Measurements from ENCODE around the gene OSTC.

Gene OSTC

DNA sequence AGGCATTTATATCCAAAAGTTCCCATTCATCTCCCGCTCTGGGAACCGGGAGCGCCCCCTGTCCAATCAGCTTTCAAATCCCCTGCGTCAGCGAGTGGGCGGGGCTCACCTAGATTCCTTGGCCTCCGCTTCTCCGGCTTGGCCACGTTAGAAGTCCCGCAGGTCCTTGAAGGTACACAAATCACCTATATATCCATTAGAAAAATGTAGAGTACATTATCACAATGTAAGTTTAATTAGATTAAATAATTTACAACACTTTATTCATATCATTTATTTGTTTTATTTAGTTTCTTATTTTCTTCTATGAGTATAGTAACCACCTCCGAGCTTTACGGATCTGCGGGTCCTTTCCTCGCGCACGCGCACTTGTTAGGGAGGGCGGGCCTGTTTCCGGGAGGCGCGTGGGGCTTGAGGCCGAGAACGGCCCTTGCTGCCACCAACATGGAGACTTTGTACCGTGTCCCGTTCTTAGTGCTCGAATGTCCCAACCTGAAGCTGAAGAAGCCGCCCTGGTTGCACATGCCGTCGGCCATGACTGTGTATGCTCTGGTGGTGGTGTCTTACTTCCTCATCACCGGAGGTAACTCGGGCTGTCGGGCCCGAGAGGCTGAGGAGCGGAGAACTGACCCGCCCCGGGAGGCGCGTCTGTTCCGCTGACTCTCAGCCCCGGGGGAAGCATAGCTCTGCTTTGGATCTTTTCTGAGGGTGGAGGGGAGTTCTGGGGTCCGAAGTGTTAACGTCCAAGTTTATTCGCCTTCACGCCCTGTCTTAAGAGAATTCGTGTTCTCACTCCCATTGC, at the start of gene OSTC:
OSTC (plus strand) TSS at position 388 of the 802 bp plus-strand sequence; CDS start at position 445, 57 bp downstream.
- DNase-seq (ENCODE audit: low spot score) = peak; percentile 94

DNA sequence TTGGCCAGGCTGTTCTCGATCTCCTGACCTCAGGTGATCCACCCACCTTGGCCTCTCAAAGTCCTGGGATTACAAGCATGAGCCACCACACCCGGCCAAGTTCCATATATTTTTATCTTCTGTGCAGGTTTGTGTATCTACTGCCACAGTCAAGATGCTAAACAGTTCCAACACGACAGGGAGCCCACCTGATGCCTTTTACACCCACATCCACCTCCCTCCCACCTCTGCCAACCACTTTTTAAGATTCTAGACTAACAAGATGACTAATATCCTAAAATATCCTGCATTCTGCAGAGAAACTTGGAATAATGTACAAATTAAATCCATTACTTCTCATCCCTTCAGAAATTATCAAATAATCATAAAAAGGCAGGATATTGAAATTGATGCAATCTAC, 49.3 kb upstream of the OSTC start:
- no peak for DNase-seq (ENCODE audit: low spot score)

DNA sequence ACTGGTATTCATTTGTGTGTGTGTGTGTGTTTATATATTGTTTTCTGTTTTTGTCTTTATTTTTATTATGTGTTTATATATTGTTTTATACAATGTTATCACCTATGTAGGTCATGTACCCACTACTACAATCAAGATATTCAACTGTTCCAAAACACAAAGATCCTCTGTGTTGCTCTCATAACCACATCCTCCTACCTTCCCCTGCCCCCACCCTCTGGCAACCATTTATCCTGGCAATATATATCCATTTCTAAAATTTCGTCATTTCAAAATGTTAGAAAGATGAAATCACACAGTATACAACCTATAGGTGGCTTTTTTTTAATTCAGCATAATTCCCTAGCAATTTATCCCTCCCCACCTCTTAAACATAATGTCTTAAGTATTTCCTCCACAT, 48.9 kb upstream of the OSTC start:
- DNase-seq (ENCODE audit: low spot score) = no peak

DNA sequence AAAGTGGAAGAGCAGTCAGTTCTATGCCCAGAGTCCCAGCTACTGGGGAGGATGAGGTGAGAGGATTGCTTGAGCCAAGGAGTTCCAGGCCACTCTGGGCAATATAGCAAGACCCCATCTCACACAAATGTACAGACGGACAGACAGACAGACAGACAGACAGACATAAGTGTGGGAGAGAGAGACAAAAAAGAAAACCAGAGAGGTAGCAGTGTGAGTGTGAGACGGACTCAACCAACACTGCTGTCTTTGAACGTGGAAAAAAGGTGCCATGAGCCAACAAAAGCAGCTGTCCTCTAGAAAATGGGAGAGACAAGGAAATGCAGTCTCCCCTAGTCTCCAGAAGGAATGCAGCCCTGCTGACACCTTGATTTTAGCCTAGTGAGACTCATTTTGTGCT, 48.2 kb upstream of the OSTC start:
- DNase-seq (ENCODE audit: low spot score) = no peak

DNA sequence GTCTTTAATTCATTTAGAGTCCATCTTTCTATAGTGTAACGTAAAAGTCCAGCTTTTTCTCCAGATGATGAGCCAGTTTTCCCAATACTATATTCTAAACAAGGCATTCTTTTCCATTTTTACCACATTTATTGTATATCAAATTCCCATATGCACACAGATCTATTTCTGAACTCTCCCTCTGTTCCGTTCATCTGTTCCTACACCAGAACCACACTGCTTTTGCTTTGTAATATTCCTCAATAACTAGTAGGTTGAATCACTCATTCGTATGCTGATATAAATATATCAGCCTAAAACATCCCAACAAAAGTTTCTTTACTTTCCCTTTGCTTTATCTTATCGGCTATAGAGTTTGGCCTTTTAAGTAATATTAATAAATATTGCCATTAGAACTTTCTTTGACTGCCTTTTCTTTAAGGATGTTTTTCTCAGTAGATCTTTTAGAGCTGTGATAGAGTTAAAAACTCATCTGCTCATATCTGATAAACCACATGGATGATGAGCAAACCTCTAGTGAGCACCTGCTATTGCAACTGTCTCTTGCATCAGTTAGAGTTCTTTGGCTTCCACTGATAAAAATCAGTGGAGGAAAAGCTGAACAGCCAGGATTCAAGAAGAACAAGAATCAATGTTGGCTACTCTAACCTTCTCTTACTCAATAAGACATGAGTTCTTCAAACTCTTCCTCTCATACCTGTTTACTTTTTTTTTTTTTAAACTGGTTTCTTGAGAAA, 43.2 kb upstream of the OSTC start:
- DNase-seq (ENCODE audit: low spot score) = no peak

DNA sequence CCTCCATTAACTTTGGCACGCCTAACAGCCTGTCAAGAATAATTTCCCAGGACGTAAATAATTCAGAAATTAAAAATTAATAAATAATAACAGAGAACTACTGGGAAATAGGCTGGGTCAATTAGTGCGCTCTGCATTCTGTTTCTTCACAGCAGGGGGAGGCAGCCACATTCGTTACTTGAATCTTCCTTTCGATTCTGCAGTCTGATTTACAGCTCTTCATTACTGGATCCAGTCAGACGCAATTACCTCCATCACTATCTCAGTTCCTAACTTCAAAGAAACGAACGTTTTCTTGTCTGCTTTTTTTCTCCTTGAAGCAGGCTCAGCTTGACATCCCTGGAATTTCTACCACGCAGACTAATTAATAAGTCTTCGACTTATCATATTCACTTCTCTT, 39.0 kb upstream of the OSTC start:
- DNase-seq (ENCODE audit: low spot score) = peak; percentile 51

DNA sequence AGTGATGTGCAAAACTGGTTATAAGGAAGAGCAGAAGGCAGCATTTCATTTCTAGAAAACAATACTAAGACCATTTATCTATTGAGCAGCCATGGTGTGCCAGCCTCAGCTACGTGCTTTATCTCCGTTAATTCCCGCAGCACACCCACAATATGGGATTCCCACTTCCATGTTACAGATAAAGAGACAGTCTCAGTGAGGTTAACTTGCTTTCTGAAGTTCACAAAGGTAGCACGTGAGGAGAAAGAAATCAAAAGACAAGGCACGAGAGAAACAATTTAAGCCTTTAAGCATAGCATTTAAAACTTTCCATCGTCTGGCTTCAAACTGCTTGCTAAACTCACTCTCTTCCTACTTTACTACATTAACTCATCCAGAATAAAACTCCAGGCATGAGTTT, 38.0 kb upstream of the OSTC start:
- no peak for DNase-seq (ENCODE audit: low spot score)

DNA sequence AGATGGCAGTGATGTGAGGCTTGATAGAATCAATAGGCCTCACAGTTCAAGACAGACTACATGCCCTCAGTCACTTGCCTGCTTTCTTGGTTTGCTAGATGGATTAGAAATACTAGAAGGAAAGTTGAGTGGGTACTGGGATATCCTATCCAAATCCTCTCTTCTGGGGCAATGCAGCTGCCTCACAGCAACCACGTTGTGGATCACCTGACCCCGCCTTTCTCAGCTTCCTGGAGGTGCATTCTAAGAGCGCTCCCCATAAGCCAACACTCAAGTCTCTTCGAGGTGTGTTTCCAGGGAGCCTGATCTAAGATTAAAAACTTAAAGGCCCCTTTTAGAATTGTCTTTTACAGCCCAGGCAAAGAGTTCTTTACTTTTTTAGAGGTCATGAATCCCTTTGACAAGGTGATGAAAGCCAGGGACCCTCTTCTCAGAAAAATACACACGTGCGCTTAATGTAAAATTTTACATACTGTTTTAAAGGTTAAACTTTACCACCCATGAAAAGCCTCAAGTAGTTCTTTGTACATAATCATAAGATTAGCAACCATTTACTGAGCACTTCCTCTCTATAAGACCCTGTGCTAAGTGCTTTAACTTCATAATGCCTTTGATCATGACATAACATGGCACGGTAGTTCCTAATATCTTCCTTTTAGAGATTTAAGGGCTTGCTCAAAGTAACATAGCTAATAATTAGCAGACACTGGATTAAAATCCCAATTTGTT, 30.9 kb upstream of the OSTC start:
- no peak for DNase-seq (ENCODE audit: low spot score)

DNA sequence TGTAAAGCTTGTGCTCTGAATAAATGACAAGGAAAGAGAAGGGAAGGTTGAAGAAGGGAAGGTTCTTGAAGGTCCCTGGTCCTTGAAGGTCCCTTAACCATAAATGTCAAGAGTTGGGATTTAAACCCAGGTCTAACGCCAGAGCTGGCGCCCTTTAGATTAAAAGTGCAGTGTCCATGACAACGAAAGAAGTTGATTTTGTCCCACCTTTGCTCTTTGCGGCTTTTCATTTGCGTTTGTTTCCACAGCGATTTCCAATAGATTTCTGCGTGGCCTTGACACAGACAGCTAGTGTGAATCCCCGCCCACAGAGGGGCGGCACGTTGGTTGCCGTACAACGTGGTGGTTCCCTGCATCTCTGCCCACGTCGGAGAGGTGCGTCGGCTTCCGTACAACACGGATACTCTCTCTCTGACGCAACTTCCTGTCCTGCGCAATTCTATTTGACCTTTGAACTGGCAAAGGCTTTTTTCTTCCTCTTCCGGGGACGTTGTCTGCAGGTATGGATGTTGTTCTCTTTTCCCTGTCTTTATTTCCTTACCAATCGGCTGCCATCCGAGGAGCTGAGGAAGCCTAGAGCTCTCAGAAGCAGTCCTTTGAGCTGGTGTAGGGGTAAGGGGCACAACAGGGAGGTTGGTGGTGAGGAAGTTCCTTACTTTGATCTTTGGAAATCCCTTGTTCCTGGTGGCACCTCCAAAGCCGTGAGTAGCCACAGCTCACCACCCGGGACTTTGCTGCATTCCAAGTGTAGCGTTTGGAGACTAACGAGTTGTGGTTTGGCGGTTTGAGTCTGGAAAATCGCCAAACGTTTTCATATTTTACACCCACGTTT, 30.1 kb upstream of the OSTC start, which contains the start of gene RPL34:
RPL34 (plus strand) TSS at position 476 of the 832 bp plus-strand sequence. CDS start 1,384 bp downstream, outside the sequence.
- peak; percentile 95 for DNase-seq (ENCODE audit: low spot score)

DNA sequence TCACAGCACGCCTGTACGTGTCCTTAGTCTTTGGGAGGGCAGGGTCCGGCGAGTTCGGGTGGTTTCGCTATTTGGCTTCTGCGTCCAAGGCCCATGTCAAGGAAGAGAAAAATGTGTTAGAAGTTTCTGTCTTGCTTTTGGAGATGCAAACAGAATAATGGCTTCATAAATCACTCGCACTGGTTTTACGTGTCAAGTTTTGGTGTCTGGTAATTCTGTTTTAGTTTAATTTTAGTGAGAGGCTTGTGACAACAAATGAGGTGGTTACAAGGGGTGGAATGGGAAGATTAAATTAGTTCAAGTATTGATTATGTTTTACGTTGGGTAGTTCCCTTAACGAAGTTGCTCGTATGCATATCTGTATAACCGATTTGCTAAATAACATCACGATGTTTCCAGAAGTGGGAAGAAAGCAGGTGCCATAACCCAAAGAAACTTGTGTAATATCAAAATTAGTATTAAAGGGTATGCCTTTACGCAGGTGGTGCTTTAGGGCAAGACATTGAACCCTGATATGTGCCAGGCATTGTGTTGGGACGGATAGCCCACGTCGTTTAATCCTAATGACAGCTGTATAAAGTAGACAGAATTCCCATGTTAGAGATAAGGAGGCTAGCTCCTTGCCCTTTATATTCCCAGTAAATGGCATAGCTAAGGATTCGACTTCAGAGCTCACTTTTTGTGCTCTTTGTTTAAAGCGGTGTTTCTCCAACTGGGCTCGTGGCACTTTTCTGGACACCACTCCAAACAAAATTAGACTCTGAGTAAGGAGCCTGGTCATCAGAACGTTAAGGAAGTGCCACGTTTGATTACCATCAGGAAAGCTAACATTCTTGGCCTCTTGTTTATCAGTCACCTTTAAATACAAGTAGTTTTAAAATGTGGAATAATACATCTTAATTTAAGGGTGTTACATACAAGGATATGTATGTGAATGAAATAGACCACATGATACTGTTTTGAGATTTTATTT, 29.2 kb upstream of the OSTC start:
- DNase-seq (ENCODE audit: low spot score) = no peak

DNA sequence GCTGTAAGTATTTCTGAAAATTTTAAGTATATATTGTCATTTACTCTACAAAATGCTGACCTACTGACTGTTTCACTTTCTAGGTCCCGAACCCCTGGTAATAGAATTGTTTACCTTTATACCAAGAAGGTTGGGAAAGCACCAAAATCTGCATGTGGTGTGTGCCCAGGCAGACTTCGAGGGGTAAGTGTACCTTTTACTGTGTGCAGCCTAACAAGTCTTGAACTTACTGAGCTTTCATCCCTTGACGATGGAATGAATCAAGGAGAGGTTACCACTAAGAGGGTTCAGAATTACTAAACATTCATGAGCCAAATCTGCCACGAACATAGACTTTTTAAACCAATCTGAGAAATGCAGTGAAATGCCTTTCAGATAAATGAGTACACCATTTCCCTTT, 28.4 kb upstream of the OSTC start:
- no peak for DNase-seq (ENCODE audit: low spot score)

DNA sequence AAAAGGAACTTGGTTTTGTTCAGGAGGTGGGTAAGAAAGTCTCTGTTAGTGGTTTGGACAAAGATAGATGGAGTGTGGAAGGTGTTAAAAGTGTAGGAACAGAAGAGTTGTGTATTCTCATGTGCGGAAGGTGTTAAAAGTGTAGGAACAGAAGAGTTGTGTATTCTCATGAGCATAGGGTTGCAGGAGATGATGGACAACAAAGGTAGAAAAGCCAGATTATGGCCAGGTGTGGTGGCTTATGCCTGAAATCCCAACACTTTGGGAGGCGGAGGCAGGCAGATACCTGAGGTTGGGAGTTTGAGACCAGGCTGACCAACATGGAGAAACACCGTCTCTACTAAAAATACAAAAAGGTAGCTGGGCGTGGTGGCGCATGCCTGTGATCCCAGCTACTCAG, 27.6 kb upstream of the OSTC start:
- no peak for DNase-seq (ENCODE audit: low spot score)

DNA sequence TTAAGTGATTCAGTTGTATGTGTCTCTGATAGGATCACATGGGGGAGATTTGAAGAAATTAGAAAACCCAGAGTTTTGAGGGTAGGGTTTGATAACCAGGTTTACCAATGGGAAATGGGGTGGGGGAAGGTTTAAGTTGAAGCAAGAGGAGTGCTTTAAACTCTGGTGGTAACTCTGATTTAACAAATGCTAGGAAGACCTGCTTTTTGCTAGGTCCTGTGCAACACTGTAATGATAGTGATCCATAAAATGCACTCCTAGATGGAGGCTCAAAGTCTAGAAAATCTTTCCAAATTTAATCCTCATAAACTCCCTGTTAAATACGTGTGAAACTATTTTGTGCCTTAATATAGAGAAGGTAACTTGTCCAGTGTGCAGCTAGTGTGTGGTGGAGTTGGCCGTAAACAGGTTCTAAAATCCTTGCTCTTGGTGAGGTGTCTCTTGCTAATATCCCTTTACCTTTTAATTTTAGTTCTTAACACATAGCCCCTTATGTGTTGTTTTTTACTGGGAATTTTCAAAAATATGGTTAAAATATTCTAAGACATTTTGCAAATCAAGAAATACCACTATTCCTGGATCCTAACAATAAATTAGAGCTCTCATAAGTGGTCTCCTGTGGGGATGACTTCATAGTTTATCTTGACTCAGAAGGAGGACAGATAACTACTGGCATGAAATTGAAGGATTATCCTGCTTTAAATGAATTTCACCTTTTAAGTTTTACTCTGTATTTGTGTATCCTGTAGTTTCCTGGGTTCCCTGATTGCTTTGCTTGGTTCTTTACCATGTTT, 25.9 kb upstream of the OSTC start:
- no peak for DNase-seq (ENCODE audit: low spot score)

DNA sequence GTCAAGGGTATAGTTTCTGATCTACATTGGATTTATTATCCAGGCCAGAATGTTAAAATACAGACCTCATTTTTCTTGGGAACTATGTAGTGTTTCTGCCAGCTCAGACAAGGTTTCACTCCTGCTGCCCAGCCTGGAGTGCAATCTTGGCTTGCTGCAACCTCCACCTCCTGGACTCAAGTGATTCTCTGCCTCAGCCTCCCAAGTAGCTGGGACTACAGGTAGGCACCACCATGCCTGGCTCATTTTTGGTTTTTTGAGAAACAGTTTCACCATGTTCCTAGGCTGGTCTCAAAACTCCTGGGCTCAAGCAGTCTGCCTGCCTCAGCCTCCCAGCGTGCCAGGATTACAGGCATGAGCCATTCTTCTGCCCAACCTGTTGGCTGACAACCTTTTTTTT, 24.3 kb upstream of the OSTC start:
- DNase-seq (ENCODE audit: low spot score) = no peak

DNA sequence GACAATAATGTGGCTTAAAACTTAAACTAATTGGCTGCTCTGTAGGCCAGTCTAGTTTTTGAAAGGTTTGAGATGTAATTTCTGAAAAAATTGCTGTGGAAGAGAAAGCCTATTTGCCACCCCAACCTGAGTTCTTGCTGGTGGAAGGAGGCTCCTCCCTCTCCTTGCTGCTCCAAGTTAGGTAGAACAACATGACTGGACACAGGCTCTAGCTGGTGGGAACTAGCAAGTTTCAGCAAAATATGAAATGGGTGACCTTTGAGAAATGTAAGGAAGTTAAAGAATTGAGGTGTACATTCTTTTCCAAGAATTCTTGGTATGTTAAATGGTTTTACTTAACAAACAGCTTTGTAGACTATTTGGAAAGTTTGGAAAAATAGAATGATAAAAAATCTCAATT, 22.0 kb upstream of the OSTC start:
- no peak for DNase-seq (ENCODE audit: low spot score)

DNA sequence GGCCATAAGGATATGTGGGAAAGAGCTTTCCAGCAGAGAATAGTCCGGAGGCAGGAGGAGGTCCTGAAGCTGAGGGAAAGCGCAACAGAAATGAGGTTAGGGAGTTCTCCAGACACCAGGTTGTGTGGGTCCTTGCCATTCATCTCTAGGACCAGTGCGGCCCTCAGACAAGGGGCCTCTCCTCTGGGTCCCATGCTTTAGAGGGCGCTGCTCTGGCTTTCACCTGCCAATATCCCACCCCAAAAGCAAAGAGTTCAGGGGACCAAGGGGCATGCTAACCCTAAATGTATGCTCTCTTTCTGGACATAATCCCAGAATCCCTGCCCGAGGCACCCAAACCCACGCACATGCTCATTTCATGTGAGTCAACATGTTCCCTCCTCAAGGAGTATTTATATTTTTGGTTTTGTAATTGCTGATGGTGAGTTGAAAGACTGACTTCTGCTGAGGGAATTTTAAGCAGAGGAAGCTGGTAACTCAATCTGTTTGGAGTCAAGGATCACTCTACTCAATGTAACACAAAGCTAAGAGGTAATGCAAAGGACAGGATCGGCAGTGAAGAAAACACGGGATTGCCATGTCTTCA, 15.2 kb upstream of the OSTC start:
- no peak for DNase-seq (ENCODE audit: low spot score)

DNA sequence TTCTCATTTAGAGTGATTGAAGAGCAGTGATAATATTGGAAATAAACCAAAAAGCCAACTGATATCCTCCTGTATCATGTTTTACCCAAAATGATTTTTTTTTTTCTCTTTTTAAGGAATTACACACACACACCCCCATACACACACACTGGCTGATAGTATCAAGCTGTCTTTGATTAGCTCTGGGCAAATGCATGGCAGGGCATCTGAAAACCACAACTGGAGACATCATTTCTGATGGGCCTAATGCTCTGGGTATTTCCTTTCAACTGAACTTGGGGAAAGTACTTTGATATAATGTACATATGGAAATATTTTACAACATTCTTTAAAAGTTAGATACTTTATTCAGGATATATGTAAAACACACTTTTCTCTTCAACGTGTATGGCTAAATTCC, 14.2 kb upstream of the OSTC start:
- DNase-seq (ENCODE audit: low spot score) = no peak

DNA sequence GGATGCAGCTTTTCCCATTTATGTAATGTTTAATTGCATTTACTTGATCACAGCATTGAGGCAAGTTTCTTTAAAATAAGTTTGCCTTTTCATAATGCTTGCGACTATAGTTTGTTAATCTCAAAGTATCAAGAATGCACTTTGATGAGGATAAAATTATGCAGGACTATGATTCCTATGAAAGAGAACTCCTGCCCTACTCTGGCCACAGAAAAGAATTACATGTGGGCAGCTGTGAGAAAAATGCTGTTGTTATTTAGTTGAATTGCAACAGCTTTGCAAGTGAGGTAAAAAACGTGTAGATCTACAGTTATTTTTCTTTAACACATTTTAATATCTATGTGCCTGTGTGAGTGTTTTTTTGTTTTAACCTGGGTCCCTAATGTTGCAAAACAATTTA, 12.5 kb upstream of the OSTC start:
- peak; percentile 42 for DNase-seq (ENCODE audit: low spot score)

DNA sequence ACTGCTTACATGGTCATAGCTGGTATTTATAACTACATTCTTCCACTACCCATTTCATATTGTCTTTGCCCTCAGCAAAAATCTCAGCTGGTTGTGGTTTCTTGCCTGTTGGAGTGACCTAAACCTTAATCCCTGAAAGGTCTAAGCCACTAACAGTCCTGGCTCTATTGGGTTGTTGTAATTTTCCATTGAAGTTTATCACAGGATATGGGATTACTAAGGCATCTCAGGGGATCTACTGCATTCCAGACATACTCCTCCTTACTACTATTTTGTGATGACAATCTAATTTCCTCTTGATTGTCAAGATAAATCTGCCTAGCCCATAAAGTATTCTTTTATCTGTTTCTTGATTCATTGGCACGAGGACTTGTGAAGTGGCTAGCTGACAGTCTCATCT, 6.2 kb upstream of the OSTC start:
- peak; percentile 71 for DNase-seq (ENCODE audit: low spot score)
